Activated CD8-positive, alpha-beta T cell treated with anti-CD3 and anti-CD28 coated beads for 36 hours (primary cell): Measurements from ENCODE around the gene SLC35G3. TPM values are rescaled to one million over a fixed set of nuclear protein-coding genes. Genes with fewer than 3 reads are reported as not detected.
A peak's percentile ranks its signal among the peaks of the same experiment; 100 is the strongest.

Experiments
- ATAC-seq: fragments of 200-7000 bp; cut with Tn5 transposase; one replicate; pipeline ENCODE4 v1.10.0; 2021; ENCODE audit warnings: mild to moderate bottlenecking, moderate library complexity
- CTCF ChIA-PET: fragments of 350-600 bp; sonication (Branson Sonifier 250); formaldehyde crosslinking; loops from one replicate; lab custom pipeline; 2021; ENCODE audit warnings: antibody characterized with exemption; lab: Charles Lee
- POLR2A ChIA-PET: fragments of 350-600 bp; sonication (Branson Sonifier 250); formaldehyde crosslinking; loops from one replicate; lab custom pipeline; 2021; ENCODE audit warnings: antibody characterized with exemption; lab: Charles Lee
- DNase-seq: peaks from one replicate; pipeline ENCODE4 v3.0.0-alpha.2; 2020
- H3K27ac Mint-ChIP-seq: one replicate; pipeline ENCODE4 v1.8.0; 2021; ENCODE audit warnings: mild to moderate bottlenecking, mixed read lengths
- H3K27me3 Mint-ChIP-seq: one replicate; pipeline ENCODE4 v1.8.0; 2021; ENCODE audit warnings: mixed read lengths
- H3K36me3 Mint-ChIP-seq: one replicate; pipeline ENCODE4 v1.8.0; 2021; ENCODE audit warnings: low read depth, mixed read lengths
- H3K4me1 Mint-ChIP-seq: one replicate; pipeline ENCODE4 v1.8.0; 2021; ENCODE audit warnings: low read depth, mixed read lengths
- H3K4me3 Mint-ChIP-seq: one replicate; pipeline ENCODE4 v1.8.0; 2021; ENCODE audit warnings: mild to moderate bottlenecking, moderate library complexity, mixed read lengths
- H3K9me3 Mint-ChIP-seq: one replicate; pipeline ENCODE4 v1.8.0; 2021; ENCODE audit warnings: mixed read lengths
- intact Hi-C: fragments of 100-400 bp; cut with micrococcal nuclease; formaldehyde crosslinking; loops from one replicate; pipeline ENCODE4 v1.10.0; 2022
- total RNA-seq, 2 experiments: library from RNA; stranded (reverse); gene quantifications; one replicate each; pipeline ENCODE4 v1.2.3, GENCODE V29; 2021
- TF ChIP-seq, protein P1 (sequence below): fragments of 200-600 bp; IDR thresholded peaks from one replicate; pipeline ENCODE4 v1.8.0; 2022; ENCODE audit warnings: antibody characterized with exemption, mild to moderate bottlenecking

SLC35G3 gene
- total RNA-seq, 2 experiments from 2014 or later = not detected

DNA sequence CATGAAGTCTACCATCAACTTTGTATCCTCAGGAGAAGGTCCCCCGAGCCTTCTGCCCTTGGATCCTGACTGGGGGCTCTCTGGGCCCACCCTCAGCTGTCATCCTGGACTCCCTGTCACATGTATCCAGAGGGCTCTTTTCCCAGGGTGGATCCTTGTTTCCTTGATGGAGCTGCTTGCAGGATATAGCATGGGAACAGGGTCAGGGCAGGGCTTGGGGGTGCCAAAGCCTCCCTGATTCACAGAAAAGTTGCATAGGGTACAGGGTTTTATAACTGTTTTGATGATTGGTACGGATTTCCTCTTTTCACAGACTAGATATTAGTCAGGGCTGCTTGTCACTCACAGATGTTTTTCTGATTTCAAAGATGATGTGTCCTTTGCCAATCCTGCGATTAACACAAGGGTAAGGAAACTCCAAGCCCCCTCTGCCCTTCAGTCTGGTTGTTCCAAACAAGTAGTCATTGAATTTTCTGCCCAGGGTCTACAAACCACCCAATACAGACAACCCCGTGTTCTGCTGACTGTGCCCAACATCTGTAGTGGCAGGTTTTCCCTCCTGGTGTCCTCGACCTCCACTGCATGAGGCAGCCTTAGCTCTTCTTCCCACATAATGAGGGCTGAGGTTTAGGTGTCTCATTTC lies 20.6 kb upstream of the SLC35G3 start:
- ATAC-seq (peak; percentile 65), DNase-seq (peak; percentile 60)
- ChIA-PET CTCF (interaction anchor here (0.7 to 3.1 kb wide), 9 partner anchors 10 to 324 kb away, joined by 3 to 18 read pairs (median 4); partner anchors contain the start of genes SLFN12L and SLFN5), POLR2A (interaction anchor here (1.0 to 5.8 kb wide), 12 partner anchors 10 to 322 kb away, joined by 3 to 80 read pairs (median 4); partner anchors contain the start of genes NLE1, SLFN11, SLFN12L and SLFN5)
- peak overlapping the region; percentile 91 for H3K27ac Mint-ChIP-seq
- TF ChIP-seq, protein P1, sequence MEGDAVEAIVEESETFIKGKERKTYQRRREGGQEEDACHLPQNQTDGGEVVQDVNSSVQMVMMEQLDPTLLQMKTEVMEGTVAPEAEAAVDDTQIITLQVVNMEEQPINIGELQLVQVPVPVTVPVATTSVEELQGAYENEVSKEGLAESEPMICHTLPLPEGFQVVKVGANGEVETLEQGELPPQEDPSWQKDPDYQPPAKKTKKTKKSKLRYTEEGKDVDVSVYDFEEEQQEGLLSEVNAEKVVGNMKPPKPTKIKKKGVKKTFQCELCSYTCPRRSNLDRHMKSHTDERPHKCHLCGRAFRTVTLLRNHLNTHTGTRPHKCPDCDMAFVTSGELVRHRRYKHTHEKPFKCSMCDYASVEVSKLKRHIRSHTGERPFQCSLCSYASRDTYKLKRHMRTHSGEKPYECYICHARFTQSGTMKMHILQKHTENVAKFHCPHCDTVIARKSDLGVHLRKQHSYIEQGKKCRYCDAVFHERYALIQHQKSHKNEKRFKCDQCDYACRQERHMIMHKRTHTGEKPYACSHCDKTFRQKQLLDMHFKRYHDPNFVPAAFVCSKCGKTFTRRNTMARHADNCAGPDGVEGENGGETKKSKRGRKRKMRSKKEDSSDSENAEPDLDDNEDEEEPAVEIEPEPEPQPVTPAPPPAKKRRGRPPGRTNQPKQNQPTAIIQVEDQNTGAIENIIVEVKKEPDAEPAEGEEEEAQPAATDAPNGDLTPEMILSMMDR = no peak
- peak overlapping the region; percentile 59 for H3K4me3 Mint-ChIP-seq
- H3K9me3 Mint-ChIP-seq = peaks cover 7% of the 10 kb centered on the region
- intact Hi-C loops = loop anchor here (1.0 to 5.0 kb wide), 2 partner anchors 28 to 37 kb away; no protein-coding TSS in a partner anchor
- H3K27me3 Mint-ChIP-seq = no peaks in the 10 kb centered on the region
- H3K36me3 Mint-ChIP-seq = no peaks in the 10 kb centered on the region
- peaks cover 79% of the 10 kb centered on the region for H3K4me1 Mint-ChIP-seq

DNA sequence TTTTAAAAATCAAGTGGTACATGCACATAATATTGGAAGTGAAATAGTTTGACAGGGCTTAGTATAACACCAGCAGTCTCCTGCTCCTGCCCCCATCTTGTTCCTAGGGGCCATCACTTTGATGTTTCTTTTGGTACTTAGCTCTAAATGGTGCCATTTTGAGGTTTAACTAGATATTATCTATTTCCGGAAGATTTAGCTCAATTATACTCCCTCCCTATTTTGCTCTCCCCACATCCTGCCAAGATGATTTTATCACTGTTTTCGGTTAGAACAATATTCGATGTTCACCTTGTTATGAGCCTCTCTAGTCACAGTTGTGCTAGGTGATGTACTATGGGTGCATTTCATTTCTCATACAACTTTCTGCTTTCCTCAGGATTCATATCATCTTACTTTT lies 20.0 kb upstream of the SLC35G3 start:
- H3K9me3 Mint-ChIP-seq = peaks cover 7% of the 10 kb centered on the region
- peak overlapping the region; percentile 91 for H3K27ac Mint-ChIP-seq
- H3K36me3 Mint-ChIP-seq = no peaks in the 10 kb centered on the region
- H3K4me3 Mint-ChIP-seq = peak overlapping the region; percentile 59
- TF ChIP-seq, protein P1 = no peak
- ATAC-seq (peak; percentile 72), DNase-seq (peak; percentile 54)
- intact Hi-C loops = loop anchor here (1.0 to 5.0 kb wide), 2 partner anchors 28 to 37 kb away; no protein-coding TSS in a partner anchor
- CTCF ChIA-PET = interaction anchor here (0.7 to 3.1 kb wide), 11 partner anchors 15 to 324 kb away, joined by 3 to 18 read pairs (median 4); partner anchors contain the start of genes SLFN12L and SLFN5
- peaks cover 77% of the 10 kb centered on the region for H3K4me1 Mint-ChIP-seq
- POLR2A ChIA-PET = interaction anchor here (1.0 to 5.8 kb wide), 12 partner anchors 10 to 323 kb away, joined by 3 to 80 read pairs (median 4); partner anchors contain the start of genes NLE1, SLFN11, SLFN12L and SLFN5
- no peaks in the 10 kb centered on the region for H3K27me3 Mint-ChIP-seq

DNA sequence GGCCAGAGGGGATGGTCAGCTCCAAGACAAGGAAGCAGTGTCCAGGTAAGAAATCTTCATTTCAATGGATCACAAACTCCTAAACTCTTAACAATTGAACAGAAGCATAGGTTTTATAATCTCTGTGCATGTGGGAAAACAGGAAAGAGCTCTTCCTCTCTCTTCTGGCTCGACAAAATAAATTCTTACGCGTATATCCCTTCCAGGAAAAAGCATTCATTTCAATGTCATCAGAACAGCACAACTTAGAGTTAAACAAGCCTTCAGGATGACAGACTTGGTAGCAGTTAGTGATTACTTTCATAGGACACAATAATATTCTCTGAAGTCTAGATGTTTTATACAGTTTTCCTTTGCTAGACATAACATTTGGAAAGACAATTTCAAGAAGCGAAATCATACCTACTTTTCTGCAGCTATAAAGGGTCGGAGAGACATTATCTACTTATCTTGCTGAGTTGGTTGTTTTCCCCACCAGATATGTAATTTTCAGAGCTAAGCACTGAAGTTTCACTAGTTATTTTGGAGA lies 19.3 kb upstream of the SLC35G3 start:
- intact Hi-C loops = loop anchor here (5.0 kb wide), 1 partner anchor 36 kb away; no protein-coding TSS in a partner anchor
- peak overlapping the region; percentile 59 for H3K4me3 Mint-ChIP-seq

DNA sequence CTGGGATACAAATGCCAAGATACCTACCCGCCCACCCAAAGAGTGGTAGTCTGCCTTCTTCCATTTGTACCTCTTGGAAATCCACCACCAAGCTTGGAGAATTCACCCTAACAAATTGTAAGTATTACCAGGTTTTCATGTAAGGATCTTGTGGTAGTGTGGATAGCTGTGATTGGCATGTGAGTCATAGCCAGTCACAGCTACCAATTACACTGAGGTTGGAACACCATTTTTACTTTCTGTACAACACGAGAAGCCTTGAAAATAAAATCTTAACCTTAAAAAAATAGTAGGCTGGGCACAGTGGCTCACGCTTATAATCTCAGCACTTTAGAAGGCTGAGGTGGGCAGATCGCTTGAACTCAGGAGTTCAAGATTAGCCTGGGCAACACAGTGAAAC lies 18.5 kb upstream of the SLC35G3 start:
- Mint-ChIP-seq H3K27ac (peak overlapping the region; percentile 91), H3K4me1 (peaks cover 68% of the 10 kb centered on the region), H3K36me3 (no peaks in the 10 kb centered on the region), H3K4me3 (peak overlapping the region; percentile 59), H3K27me3 (no peaks in the 10 kb centered on the region), H3K9me3 (peaks cover 7% of the 10 kb centered on the region)
- DNase-seq (peak; percentile 35), ATAC-seq (peak; percentile 22)
- ChIA-PET POLR2A (interaction anchor here (0.6 to 5.8 kb wide), 9 partner anchors 19 to 355 kb away, joined by 3 to 80 read pairs (median 4); partner anchors contain the start of genes SLFN12L and SLFN5), CTCF (interaction anchor here (1.0 to 3.1 kb wide), 11 partner anchors 12 to 326 kb away, joined by 3 to 18 read pairs (median 5); partner anchors contain the start of genes NLE1, SLFN12L and SLFN5)
- TF ChIP-seq, protein P1 = no peak
- intact Hi-C loops = loop anchor here (5.0 kb wide), 1 partner anchor 35 kb away; no protein-coding TSS in a partner anchor

More for the DNA sequence above, 19.3 kb upstream of the SLC35G3 start:
- H3K9me3 Mint-ChIP-seq = peaks cover 7% of the 10 kb centered on the region
- no peaks in the 10 kb centered on the region for H3K27me3 Mint-ChIP-seq
- H3K36me3 Mint-ChIP-seq = no peaks in the 10 kb centered on the region
- DNase-seq (no peak), ATAC-seq (no peak)
- POLR2A ChIA-PET = interaction anchor here (0.6 to 5.8 kb wide), 15 partner anchors 11 to 323 kb away, joined by 3 to 80 read pairs (median 3); partner anchors contain the start of genes SLFN11, SLFN12L and SLFN5
- CTCF ChIA-PET = interaction anchor here (0.7 to 3.1 kb wide), 15 partner anchors 11 to 325 kb away, joined by 3 to 18 read pairs (median 5); partner anchors contain the start of genes NLE1, SLFN12L and SLFN5
- TF ChIP-seq, protein P1 = no peak
- peaks cover 72% of the 10 kb centered on the region for H3K4me1 Mint-ChIP-seq
- H3K27ac Mint-ChIP-seq = peak overlapping the region; percentile 91
